Measurements from ENCODE around the gene USF2. TPM values are rescaled to one million over a fixed set of nuclear protein-coding genes. Genes with fewer than 3 reads are reported as not detected.
A peak's percentile ranks its signal among the peaks of the same experiment; 100 is the strongest.

The USF2 gene
- total RNA-seq, 1 experiment from 2014 or later, result 121 TPM

DNA sequence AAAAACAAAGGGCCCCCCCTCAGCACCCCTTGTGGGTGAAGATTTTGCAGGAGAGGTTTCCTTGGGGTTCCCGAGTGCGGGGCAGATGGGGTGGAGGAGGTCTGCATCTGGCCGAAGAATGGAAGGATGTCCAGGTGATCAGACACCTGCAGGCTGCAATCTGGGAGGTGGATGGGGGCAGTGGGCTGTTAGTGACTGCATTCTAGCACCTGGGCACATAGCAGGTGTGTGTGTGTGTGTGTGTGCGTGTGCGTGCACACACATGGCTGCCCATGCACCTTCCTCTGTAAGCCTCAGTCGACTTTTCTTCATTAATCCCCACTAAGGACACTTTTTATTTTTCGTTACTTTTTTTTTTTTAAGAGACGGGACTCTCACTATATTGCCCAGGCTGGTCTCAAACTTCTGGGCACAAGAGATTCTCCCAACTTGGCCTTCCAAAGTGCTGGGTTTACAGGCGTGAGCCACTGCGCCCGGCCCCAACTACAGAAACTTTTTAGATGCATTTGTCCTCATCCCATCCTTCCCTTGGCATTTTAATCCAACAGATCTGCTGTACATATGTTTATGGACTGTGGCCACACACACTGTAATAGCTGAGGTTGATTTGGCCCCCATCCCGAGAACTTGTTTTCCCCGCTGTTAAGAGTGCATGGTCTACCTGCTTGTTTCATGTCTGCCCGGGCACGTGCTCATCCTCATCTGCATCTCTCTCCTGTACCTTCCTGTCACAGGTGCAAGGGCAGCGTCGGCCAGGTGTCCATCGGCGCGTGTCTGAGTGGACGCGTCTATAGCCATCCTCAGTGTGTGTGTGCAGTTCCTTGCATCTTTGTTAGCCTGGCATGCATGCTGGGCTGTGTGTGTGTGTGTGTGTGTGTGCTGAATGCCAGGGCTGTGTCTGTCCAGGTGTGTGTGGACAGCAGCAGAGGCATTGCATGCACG lies 23.9 kb downstream of the USF2 start:
- Histone ChIP-seq H3K27me3 (ENCODE audit: control insufficient read depth, insufficient read depth, low read length) (no peaks in the 10 kb centered on the region; the same call in 1 of the 2 replicates), H3K4me3 (ENCODE audit: low read depth in 2 of 2, low read length in 2 of 2) (no peak overlapping the region), H3K36me3 (ENCODE audit: control insufficient read depth, insufficient read depth, low read length) (no peaks in the 10 kb centered on the region), H3K4me1 (ENCODE audit: control insufficient read depth, insufficient read depth, low read length) (no peaks in the 10 kb centered on the region), H3K27ac (ENCODE audit: low read length) (no peak overlapping the region), H3K9me3 (ENCODE audit: control insufficient read depth, insufficient read depth, low read depth, low read length) (no peaks in the 10 kb centered on the region)
- TF ChIP-seq POLR2AphosphoS5 (IDR thresholded peaks at IDR 0.05; ENCODE audit: low read depth, low read length) (no peak), SIN3A (IDR thresholded peaks at IDR 0.05; ENCODE audit: borderline replicate concordance, insufficient read depth, low read depth, low read length) (no peak), TCF7L2 (IDR thresholded peaks at IDR 0.05; ENCODE audit: low read depth, low read length) (no peak)
- TF ChIP-seq, protein P1, sequence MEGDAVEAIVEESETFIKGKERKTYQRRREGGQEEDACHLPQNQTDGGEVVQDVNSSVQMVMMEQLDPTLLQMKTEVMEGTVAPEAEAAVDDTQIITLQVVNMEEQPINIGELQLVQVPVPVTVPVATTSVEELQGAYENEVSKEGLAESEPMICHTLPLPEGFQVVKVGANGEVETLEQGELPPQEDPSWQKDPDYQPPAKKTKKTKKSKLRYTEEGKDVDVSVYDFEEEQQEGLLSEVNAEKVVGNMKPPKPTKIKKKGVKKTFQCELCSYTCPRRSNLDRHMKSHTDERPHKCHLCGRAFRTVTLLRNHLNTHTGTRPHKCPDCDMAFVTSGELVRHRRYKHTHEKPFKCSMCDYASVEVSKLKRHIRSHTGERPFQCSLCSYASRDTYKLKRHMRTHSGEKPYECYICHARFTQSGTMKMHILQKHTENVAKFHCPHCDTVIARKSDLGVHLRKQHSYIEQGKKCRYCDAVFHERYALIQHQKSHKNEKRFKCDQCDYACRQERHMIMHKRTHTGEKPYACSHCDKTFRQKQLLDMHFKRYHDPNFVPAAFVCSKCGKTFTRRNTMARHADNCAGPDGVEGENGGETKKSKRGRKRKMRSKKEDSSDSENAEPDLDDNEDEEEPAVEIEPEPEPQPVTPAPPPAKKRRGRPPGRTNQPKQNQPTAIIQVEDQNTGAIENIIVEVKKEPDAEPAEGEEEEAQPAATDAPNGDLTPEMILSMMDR (IDR thresholded peaks at IDR 0.05), result no peak
- no peak for DNase-seq (ENCODE audit: low read depth, low spot score)
- intact Hi-C loops (cut with micrococcal nuclease; ENCODE audit: unreplicated experiment), result no loop called here
- BruUV-seq (replicated peaks), result no TSS peak
- in situ Hi-C loops (cut with HindIII; ENCODE audit: low pct_unique_long_range_greater_than_20kb, low sequenced_read_pairs), result no loop called here
- ChIA-PET POLR2A (interaction anchor here (0.6 kb wide), 1 partner anchor 369 kb away, joined by 5 read pairs; no protein-coding TSS in a partner anchor), CTCF (no interaction called here)
- ATAC-seq, result 0 out of 2 replicates have a peak, but pooled peaks have one; percentile 15

DNA sequence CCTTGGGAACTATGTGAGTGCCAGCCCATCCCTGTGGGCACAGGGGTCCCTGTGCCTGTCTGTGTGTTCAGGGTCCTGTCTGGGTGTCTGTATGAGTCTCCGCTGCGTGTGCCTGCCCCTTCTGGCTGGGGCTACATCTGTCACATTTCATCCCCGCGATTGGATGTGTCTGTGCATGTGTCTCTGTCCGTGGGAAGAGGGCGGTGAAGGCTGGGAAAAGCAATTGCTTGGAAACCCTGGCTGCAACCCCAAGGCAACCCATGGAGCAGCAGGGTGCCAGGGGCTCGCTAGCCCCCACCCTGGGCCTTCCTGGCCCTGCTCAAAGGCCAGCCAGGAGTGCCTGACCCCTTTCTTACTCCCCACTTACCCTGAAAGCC lies 24.6 kb downstream of the USF2 start:
- DNase-seq (ENCODE audit: low read depth, low spot score), result no peak
- Histone ChIP-seq H3K27me3 (ENCODE audit: control insufficient read depth, insufficient read depth, low read length) (no peaks in the 10 kb centered on the region; the same call in 1 of the 2 replicates), H3K9me3 (ENCODE audit: control insufficient read depth, insufficient read depth, low read depth, low read length) (no peaks in the 10 kb centered on the region), H3K27ac (ENCODE audit: low read length) (no peak overlapping the region), H3K4me1 (ENCODE audit: control insufficient read depth, insufficient read depth, low read length) (no peaks in the 10 kb centered on the region), H3K4me3 (ENCODE audit: low read depth in 2 of 2, low read length in 2 of 2) (no peak overlapping the region), H3K36me3 (ENCODE audit: control insufficient read depth, insufficient read depth, low read length) (no peaks in the 10 kb centered on the region)
- no peak for TF ChIP-seq POLR2AphosphoS5 (IDR thresholded peaks at IDR 0.05; ENCODE audit: low read depth, low read length)
- TF ChIP-seq SIN3A (IDR thresholded peaks at IDR 0.05; ENCODE audit: borderline replicate concordance, insufficient read depth, low read depth, low read length), result no peak
- TF ChIP-seq TCF7L2 (IDR thresholded peaks at IDR 0.05; ENCODE audit: low read depth, low read length), result no peak
- TF ChIP-seq, protein P1 (IDR thresholded peaks at IDR 0.05), result no peak
- TF ChIP-seq, protein P2, sequence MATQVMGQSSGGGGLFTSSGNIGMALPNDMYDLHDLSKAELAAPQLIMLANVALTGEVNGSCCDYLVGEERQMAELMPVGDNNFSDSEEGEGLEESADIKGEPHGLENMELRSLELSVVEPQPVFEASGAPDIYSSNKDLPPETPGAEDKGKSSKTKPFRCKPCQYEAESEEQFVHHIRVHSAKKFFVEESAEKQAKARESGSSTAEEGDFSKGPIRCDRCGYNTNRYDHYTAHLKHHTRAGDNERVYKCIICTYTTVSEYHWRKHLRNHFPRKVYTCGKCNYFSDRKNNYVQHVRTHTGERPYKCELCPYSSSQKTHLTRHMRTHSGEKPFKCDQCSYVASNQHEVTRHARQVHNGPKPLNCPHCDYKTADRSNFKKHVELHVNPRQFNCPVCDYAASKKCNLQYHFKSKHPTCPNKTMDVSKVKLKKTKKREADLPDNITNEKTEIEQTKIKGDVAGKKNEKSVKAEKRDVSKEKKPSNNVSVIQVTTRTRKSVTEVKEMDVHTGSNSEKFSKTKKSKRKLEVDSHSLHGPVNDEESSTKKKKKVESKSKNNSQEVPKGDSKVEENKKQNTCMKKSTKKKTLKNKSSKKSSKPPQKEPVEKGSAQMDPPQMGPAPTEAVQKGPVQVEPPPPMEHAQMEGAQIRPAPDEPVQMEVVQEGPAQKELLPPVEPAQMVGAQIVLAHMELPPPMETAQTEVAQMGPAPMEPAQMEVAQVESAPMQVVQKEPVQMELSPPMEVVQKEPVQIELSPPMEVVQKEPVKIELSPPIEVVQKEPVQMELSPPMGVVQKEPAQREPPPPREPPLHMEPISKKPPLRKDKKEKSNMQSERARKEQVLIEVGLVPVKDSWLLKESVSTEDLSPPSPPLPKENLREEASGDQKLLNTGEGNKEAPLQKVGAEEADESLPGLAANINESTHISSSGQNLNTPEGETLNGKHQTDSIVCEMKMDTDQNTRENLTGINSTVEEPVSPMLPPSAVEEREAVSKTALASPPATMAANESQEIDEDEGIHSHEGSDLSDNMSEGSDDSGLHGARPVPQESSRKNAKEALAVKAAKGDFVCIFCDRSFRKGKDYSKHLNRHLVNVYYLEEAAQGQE (IDR thresholded peaks at IDR 0.05; ENCODE audit: insufficient read depth in 1 of 2, low read depth in 2 of 2, low read length in 1 of 2), result no peak
- POLR2A ChIA-PET, result no interaction called here
- in situ Hi-C loops (cut with HindIII; ENCODE audit: low pct_unique_long_range_greater_than_20kb, low sequenced_read_pairs) (no loop called here), intact Hi-C loops (cut with micrococcal nuclease; ENCODE audit: unreplicated experiment) (no loop called here)
- ATAC-seq, result no peak
- CTCF ChIA-PET, result no interaction called here
- BruUV-seq (replicated peaks), result no TSS peak

Data from Panc1 (cell line).